HFFc6 (cell line): Measurements from ENCODE around the gene TMEM179. TPM values are rescaled to one million over a fixed set of nuclear protein-coding genes. Genes with fewer than 3 reads are reported as not detected.

Source experiments
- DNase-seq: peaks from one replicate; pipeline ENCODE4 v3.0.0-alpha.2; 2018
- H3K27ac Mint-ChIP-seq: 2 replicates; pipeline ENCODE4 v1.8.0; 2020; ENCODE audit warnings: mild to moderate bottlenecking, mixed read lengths
- H3K27me3 Mint-ChIP-seq: 2 replicates; pipeline ENCODE4 v1.8.0; 2021; ENCODE audit warnings: mild to moderate bottlenecking, moderate library complexity, mixed read lengths; ENCODE audit not compliant: insufficient read depth
- H3K36me3 Mint-ChIP-seq: 2 replicates; pipeline ENCODE4 v1.8.0; 2021; ENCODE audit warnings: low read depth, mixed read lengths
- H3K4me1 Mint-ChIP-seq: 2 replicates; pipeline ENCODE4 v1.8.0; 2020; ENCODE audit warnings: low read depth, mixed read lengths
- H3K4me3 Mint-ChIP-seq: 2 replicates; pipeline ENCODE4 v1.8.0; 2020; ENCODE audit warnings: mild to moderate bottlenecking, moderate library complexity, mixed read lengths
- H3K9me3 Mint-ChIP-seq: 2 replicates; pipeline ENCODE4 v1.8.0; 2020; ENCODE audit warnings: mild to moderate bottlenecking, mixed read lengths
- CTCF ChIP-seq: fragments of 200-600 bp; sonication (generic); IDR thresholded peaks from 2 replicates; pipeline ENCODE4 v1.5.0; 2021; ENCODE audit warnings: antibody characterized with exemption, mild to moderate bottlenecking
- total RNA-seq, 6 experiments: library from RNA; stranded (reverse); fragmentation: NEBNext Ultra II Directional; extraction: Animal tissue kit (Norgen Biotek cat#: 25700); gene quantifications; 2 replicates in 1 of 6; 3 replicates in 5 of 6; pipeline ENCODE4 v1.2.3, GENCODE V29; 2021

TMEM179 gene
- total RNA-seq, 6 experiments from 2014 or later = not detected

DNA sequence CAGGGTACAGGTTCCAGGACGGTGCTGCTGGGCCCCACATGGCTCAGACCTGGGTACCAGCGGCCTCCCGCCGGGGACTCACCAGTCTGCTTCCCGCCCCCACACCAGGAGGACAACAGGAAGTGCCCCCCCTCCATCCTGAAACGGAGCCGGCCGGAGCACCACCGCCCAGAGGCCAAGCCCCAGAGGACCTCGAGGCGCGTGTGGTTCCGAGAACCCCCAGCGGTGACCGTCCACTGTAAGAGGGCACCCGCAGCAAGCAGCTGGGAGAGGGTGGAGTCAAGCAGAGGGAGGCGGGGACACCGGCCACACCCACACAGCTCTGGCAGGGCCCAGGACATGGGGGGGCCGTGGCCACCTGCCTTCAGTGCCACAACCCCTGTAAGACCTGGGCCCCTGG is 16.9 kb downstream of the TMEM179 start:
- Mint-ChIP-seq H3K4me3 (no peak overlapping the region), H3K4me1 (peaks cover 7% of the 10 kb centered on the region), H3K27me3 (peaks cover 22% of the 10 kb centered on the region), H3K9me3 (no peaks in the 10 kb centered on the region), H3K36me3 (no peaks in the 10 kb centered on the region), H3K27ac (no peak overlapping the region)
- DNase-seq = no peak
- no peak for TF ChIP-seq CTCF

DNA sequence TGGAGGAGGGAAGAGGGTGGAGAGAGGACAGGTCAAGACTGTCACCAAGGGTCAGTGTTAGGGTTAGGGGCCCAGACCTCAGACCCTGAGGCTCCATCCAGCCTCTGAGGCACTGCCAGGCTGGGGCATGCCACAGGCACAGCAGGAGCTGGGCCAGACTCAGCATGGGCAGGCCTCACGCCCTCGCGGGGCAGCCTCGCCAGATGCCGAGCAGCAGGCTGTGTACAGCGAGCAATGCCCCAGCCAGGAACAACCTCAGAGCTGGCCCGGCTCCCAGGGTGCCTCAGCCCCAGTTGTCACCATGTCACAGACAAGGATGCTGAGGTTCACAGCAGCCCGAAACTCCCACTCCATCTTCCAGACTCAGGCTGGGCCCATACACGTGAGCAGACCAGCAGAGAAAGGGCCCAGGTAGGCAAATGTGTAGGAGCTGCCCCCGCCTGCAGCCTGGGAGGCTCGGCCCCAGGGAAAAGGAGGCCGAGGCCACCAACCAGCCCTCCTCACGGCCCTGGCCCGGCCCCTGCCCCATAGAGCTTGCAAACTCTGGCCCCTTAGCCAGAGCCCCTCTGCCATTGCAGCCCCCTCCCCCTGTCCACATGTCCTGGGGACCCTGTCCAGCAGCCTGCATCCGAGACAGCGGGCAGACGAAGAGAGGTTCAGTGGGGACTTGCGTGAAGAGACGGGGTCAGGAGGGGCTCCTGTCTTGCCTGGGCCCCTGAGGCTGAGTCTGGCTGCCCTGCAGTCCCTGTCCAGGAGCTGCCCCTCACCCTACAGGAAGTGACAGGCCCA is 17.5 kb downstream of the TMEM179 start:
- no peak for TF ChIP-seq CTCF
- Mint-ChIP-seq H3K27ac (no peak overlapping the region), H3K4me1 (peaks cover 7% of the 10 kb centered on the region), H3K36me3 (no peaks in the 10 kb centered on the region), H3K27me3 (peaks cover 19% of the 10 kb centered on the region), H3K9me3 (no peaks in the 10 kb centered on the region), H3K4me3 (no peak overlapping the region)
- no peak for DNase-seq

DNA sequence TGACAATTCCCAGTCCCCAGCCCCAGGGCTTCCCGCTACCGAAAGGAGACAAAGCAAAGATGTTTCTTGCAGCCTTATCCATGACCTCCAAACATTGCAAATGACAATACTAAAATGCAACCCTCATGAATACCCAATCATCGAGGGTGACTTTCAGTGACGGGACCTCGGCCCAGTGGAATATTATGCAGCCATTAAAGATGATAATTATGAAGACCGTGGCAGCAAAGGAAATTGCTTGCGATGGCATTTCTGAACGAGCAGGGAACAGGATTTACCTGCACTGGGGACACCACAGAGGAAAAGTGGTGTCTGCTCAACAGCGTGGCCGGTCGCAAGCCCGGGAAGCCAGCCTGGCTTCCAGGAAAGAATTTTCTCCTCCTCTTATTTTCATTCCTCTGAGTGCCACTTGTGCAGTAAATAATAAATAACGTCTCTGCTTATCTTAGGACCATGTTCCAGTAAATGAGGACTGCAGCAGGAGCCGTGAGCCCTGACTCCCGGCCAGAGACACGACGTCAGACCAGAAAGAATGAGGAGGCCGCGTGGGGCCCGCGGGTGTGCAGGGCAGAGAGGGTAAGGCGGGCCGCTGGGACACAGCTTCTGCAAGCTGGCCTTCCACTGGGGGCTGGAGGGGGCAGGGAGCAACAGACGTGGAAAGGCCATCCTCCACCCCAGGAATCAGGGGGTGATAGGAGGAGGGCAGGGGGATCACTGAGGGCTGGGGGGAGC is 18.4 kb downstream of the TMEM179 start:
- Mint-ChIP-seq H3K27ac (no peak overlapping the region), H3K4me3 (no peak overlapping the region), H3K36me3 (no peaks in the 10 kb centered on the region), H3K27me3 (peaks cover 26% of the 10 kb centered on the region), H3K4me1 (peaks cover 7% of the 10 kb centered on the region), H3K9me3 (no peaks in the 10 kb centered on the region)
- no peak for TF ChIP-seq CTCF
- DNase-seq = no peak

- Mint-ChIP-seq H3K27me3 (peaks cover 26% of the 10 kb centered on the region), H3K9me3 (no peaks in the 10 kb centered on the region), H3K4me1 (no peaks in the 10 kb centered on the region), H3K4me3 (no peak overlapping the region), H3K36me3 (no peaks in the 10 kb centered on the region), H3K27ac (no peak overlapping the region)
- DNase-seq = no peak
- TF ChIP-seq CTCF = no peak
These were observed 20.0 kb downstream of the TMEM179 start for GRCh38 chr14:104584557-104584956.

- peaks cover 22% of the 10 kb centered on the region for H3K27me3 Mint-ChIP-seq
- H3K9me3 Mint-ChIP-seq = no peaks in the 10 kb centered on the region
- H3K27ac Mint-ChIP-seq = no peak overlapping the region
- no peaks in the 10 kb centered on the region for H3K36me3 Mint-ChIP-seq
- H3K4me3 Mint-ChIP-seq = no peak overlapping the region
- no peak for TF ChIP-seq CTCF
- H3K4me1 Mint-ChIP-seq = no peaks in the 10 kb centered on the region
- DNase-seq = no peak
These were observed 20.9 kb downstream of the TMEM179 start for GRCh38 chr14:104583424-104584306.
